ENCODE data around the gene OTOS. TPM values are rescaled to one million over a fixed set of nuclear protein-coding genes. Genes with fewer than 3 reads are reported as not detected.

OTOS gene
- total and polyA plus RNA-seq, 9 of the 15 experiments (the other 6 are each of a cell fraction or from before 2014, with no cell fraction given), result not detected

GRCh38 chr2:240162032-240162431 is 21.6 kb upstream of the OTOS start:
- DNase-seq (ENCODE audit: extremely low read depth in 1 of 4, low spot score in 3 of 4) (no peak), FAIRE-seq (no peak), ATAC-seq (no peak)
- intact Hi-C loops (cut with micrococcal nuclease), result no loop called here
- in situ Hi-C loops (cut with MboI), result no loop called here
- Histone ChIP-seq H3K36me3 (ENCODE audit: control insufficient read depth, insufficient read depth, low read length) (no peaks in the 10 kb centered on the region), H3K4me3 (no peak overlapping the region), H3K9me1 (ENCODE audit: control insufficient read depth, insufficient read depth, low read length) (peaks cover 2% of the 10 kb centered on the region), H3K9ac (ENCODE audit: insufficient read depth in 1 of 2, low read depth in 2 of 2, low read length in 2 of 2) (no peak overlapping the region), H3K27me3 (ENCODE audit: control insufficient read depth in 2 of 2, insufficient read depth in 2 of 2, low read length in 2 of 2) (peaks cover 0 to 26% of the 10 kb centered on the region in 2 experiments; a peak in 2 of 5 replicates), H2AFZ (ENCODE audit: low read depth, low read length) (no peak overlapping the region), H3K4me2 (ENCODE audit: insufficient read depth, low read length) (no peak overlapping the region), H3K4me1 (replicated peaks in 1 of 2; ENCODE audit: control insufficient read depth in 2 of 2, insufficient read depth in 2 of 2, low read length in 2 of 2) (no peaks in the 10 kb centered on the region), H3K27ac (ENCODE audit: extremely low read depth, low read depth, low read length) (no peak overlapping the region), H4K20me1 (replicated peaks; ENCODE audit: control insufficient read depth, insufficient read depth, low read length) (no peaks in the 10 kb centered on the region), H3K9me3 (replicated peaks; ENCODE audit: control insufficient read depth, insufficient read depth, low read depth, low read length) (no peaks in the 10 kb centered on the region), H3K79me2 (ENCODE audit: control insufficient read depth, insufficient read depth, low read length) (no peaks in the 10 kb centered on the region)
- TF ChIP-seq FOXO4 (CRISPR knock-in tag; IDR thresholded peaks at IDR 0.05) (no peak), ZFP30 (CRISPR knock-in tag; IDR thresholded peaks at IDR 0.05; ENCODE audit: borderline replicate concordance) (no peak), POLR2AphosphoS2 (IDR thresholded peaks at IDR 0.05; ENCODE audit: low read length) (no peak), ZNF3 (CRISPR knock-in tag; IDR thresholded peaks at IDR 0.05) (no peak), ZNF12 (CRISPR knock-in tag; IDR thresholded peaks at IDR 0.05) (no peak), CHCHD3 (CRISPR knock-in tag; IDR thresholded peaks at IDR 0.05) (no peak), ZNF778 (CRISPR knock-in tag; IDR thresholded peaks at IDR 0.05) (no peak), PHB (CRISPR knock-in tag; IDR thresholded peaks at IDR 0.05) (no peak), ZZZ3 (IDR thresholded peaks at IDR 0.05) (no peak), ZFP1 (CRISPR knock-in tag; IDR thresholded peaks at IDR 0.05) (no peak), NFATC3 (IDR thresholded peaks at IDR 0.05) (no peak)
- 0% methylated on average over 5 of the region's 5 CpGs for WGBS (ENCODE audit: insufficient coverage, low coverage, missing lambda C conversion rate)
- POLR2A ChIA-PET, result no interaction called here
- BruUV-seq (replicated peaks), result no TSS peak
- CTCF ChIA-PET (ENCODE audit: low intra/inter-chr PET ratio), result no interaction called here
